Activated CD4-positive, alpha-beta T cell treated with anti-CD3 and anti-CD28 coated beads, Interleukin-2, amount 50 U/mL, for 16 hours (primary cell): Measurements from ENCODE around the gene TXNRD1.
A peak's percentile ranks its signal among the peaks of the same experiment; 100 is the strongest.
"Not testable (repeated sequence)": the region's sequence is repeated elsewhere in the genome, so short reads cannot be mapped to it uniquely, and the experiment has no call there.

Experiments used
- DNase-seq: peaks from one replicate; pipeline ENCODE4 v3.0.0-alpha.2; 2020

TXNRD1 gene

DNA sequence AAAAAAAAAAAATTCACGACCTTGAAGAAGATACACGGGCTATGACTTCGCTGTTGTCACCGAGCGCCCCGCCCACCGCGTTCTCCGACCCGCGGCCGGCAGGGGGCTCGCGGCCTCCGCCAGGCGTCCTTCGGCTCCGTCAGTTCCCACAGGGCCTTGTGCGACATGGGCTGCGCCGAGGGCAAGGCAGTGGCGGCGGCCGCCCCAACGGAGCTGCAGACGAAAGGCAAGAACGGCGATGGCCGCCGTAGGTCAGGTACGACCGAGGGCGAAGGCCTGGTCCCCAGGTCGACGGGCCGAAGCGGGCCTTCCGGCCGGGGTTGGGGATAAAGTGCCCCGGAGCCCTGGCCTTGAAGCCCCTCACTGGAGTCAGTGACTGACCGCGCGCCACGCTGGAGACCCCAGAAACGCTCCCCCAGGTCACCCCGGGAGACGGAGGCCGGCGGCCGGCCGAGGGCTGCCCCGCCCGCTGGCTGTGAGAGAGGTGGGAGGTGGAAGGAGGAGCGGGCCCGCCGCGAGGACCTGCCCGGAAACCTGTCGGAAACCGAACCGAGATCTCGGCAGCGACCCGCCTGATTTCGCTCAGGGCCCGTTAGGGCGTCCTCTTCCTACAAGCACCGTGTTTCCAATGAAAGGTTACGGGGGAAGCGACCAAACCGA lies at the start of gene TXNRD1:
Gene TXNRD1 (plus strand): TSS at position 142 of the 660 bp plus-strand sequence. CDS start 24 bp downstream, at position 166.
- DNase-seq: peak; percentile 86

DNA sequence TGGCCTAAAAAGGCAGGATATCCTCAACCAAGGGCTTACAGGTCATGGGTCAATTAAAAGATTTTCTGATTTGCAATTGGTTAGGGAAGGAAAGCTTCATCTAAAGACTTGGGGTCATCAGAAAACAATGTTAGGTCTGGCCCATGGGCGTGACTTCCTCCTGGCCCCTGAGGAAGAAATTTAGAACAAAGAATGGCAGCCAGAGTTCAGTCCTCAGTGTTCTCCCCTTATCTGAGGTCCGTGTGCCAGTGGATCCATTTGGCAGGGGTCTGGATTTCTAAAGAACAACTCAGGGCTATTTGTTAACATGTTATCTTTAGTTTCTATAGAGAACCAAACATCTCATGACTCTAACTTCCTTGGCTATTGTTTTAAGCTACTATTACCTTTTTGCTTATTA lies 49.8 kb upstream of the TXNRD1 start:
- no peak for DNase-seq

DNA sequence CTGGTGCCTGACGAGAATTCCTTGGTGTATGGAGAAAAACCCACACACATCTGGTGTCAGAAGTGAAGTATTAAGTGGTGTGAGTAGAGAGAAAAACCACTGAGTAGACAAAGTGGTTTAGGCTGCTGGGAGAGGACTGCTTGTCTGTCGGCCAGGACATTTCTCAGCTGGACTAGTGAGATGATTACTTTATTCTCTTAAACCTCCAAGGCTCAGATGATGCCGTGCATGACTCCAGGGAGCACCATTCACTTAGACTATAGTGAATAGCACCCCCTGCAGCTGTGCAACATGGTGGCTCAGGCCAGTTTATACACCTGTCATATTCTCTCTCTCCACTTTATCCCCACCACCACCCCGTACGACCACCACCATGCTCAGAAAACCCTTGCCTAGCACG lies 49.1 kb upstream of the TXNRD1 start:
- no peak for DNase-seq

DNA sequence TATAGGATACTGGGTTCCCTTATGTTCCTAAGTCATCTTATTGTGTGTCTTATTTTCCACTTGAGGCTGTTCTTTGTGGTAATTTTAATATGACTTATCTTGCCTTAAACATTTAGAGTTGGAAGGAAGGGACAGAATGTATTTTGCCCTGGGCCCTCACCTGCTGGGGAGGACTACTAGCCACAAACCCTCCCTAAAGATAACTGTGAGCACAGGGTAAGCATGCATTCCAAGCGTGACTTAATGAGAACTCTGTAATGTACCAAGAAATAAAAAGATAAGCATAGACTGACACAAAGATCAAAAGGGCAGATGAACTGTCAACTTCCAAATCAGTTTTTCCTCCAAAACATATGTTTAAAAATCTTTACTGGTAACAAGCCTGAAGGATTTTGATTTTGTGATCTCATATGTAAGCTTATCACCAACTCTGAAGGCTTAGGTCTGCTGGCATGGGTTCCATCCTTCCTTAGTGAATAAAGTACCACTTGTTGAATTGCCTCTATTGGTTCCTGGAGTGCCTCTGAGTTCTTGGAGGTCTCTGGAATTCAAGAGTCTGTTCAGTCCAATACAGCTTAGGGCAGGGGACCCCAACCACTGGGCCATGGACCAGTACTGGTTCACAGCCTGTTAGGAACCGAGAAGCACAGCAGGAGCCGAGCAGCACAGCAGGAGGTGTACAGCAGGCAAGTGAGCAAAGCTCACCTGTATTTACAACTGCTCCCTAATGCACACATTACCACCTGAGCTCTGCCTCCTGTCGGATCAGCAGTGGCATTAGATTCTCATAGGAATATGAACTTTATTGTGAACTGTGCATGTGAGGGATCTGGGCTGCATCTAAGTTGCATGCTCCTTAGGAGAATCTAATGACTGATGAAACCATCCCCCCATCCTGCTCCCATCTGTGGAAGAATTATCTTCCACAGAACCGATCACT lies 47.8 kb upstream of the TXNRD1 start:
- no peak for DNase-seq

DNA sequence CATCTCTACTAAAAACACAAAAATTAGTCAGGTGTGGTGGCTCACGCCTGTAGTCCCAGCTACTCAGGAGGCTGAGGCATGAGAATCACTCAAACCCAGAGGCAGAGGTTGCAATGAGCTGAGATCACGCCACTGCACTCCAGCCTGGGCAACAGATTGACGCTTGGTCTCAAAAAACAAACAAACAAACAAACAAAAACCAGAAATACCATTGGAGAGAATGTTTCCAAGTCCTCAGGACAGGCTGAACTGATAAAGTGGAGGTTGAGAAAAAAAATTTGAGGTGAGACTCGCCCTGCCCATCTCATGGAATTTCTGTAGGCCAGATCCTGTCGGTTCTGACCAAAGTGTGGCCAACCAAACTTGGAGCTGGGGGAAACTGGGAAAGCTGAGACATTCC lies 47.0 kb upstream of the TXNRD1 start:
- DNase-seq: no peak

DNA sequence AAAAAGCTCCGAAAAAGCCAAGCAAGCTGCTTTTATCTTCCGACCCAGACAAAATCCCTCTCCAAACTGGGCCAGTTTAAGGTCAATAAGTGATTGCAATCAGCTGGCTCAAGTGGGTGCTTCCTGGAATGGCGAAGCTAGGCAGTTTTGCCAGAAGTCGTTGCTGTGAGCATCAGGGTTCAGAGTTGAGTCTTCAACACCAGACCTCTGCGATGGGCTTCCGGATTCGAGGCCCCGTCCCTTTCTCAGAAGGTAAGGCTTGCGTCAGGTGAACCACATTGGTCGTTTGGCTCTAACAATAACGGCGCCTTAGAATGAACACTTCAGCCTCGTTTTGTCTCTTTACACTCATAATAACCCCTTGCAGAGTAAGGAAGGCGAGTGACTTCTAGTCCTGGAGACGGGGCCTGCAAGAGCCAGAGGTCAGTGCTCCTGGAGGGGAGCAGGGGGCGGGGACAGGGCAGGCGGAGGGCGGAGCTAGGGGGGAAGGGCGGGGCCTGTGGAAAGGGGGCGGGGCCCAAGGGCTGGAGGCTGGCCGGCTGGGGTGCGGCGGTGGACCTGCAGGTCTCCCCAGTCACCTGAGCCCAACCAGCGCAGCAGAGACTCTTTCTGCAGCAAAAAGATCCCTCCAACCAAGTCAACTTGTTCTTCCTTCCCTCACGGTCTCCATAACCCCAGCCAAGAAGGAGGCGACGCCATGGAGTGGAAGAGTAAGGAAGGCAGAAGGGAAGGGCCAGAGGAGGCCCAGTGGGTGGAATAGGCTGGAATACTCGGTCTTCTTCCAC lies 43.6 kb upstream of the TXNRD1 start:
- no peak for DNase-seq

DNA sequence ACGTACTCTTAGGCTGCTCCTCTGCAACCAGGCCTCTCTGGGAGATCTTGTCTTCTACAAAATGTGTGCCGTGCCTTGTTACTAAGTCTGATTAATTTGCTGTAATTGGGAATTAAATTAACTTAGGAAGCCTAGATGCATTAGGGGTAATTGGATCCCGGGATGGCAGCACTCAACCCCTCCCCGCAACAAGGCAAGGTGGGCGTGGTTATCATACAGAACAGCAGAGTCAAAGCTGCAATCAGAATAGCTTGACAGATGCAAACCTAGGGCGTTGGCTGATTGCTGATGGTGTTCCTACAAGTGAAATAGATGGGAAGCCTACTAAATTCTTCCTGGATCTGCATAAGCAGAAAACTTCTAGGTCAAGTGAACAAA lies 43.0 kb upstream of the TXNRD1 start:
- no peak for DNase-seq

DNA sequence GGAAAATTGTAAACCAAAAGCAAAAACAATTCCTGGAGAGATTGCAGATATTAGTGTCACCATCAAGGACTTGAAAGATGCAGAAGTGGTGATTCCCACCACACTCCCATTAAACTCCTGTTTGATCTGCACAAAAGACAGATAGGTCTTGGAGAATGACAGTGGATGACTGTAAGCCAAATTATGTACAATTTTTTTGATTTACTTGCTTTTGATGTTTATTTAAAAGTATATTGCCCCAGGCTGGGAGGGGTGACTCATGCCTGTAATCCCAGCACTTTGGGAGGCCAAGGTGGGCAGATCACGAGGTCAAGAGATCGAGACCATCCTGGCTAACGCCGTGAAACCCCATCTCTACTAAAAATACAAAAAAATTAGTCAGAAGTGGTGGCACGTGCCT lies 41.8 kb upstream of the TXNRD1 start:
- not testable (repeated sequence) for DNase-seq

DNA sequence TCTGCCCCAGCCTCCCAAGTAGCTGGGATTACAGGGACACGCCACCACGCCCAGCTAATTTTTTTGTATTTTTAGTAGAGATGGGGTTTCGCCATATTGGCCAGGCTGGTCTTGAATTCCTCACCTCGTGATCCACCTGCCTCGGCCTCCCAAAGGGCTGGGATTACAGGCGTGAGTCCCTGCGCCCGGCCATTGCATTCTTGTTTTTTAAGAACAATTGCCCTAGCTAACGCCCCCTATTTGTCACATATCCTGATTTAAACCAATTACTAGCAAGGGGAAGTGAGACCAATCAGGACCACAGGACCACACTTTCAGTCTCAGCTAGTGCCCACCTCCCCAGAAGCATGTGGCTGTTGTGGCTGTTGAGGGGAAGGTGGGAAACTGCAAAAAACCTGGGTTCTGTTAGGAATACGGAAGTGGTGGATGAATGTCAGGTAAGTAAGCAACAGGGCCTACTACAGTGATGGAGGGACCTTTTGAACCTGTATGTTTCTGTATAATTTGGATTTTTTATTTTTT lies 39.8 kb upstream of the TXNRD1 start:
- DNase-seq: no peak

DNA sequence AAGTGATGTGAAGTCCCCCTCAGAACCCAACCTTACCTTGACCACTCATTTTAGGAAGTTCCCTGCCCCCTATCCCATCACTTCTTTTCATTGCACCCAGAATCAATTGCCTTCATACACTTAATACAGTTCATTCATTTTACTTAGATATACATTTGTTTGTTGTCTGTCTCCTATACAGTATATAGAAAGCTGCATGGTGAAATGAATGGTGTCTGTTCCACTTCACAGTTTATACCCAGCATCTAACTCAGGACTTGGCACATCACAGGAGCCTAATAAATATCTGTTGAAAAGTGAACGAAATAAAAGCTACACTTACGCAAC lies 38.3 kb upstream of the TXNRD1 start:
- no peak for DNase-seq

DNA sequence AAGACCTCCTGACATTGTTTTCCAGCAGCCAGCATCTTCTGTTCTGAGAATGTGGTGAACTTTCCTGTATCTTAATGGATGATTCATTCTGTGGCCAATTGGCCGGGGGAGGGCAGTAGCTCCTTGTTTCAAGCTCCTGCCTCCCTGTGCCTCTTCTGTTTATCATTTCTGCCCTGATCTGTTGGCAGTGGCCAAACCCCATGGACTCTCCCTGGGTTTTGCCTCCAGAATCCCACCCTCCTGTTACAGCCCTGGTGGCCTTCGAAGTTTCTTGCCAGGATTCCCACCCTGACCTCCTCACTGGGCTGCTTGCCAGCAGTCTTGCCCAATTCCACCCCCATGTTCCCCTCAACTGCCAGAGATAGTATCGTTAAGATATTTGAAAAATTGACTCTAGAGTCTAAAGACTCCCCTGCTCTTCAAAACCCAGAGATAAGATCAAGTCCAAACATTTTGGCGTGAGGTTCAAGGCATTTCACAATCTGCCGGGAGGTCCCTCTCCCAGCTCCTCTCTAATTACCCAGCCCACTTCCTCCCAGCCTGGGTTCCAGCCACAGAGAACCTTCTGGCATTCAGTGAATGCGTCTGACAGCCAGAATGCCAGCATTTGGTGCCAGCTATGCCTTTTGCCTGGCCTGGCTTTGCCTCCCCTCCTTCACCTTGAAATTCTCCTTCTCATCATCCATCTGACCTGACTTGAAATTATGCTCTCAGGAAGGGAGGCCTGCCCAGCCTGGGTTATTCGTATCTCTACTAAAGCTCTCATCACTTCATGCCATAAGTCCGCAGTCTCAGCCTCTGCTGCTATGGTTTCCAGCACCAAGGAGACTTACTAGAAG lies 37.7 kb upstream of the TXNRD1 start:
- peak; percentile 55 for DNase-seq

DNA sequence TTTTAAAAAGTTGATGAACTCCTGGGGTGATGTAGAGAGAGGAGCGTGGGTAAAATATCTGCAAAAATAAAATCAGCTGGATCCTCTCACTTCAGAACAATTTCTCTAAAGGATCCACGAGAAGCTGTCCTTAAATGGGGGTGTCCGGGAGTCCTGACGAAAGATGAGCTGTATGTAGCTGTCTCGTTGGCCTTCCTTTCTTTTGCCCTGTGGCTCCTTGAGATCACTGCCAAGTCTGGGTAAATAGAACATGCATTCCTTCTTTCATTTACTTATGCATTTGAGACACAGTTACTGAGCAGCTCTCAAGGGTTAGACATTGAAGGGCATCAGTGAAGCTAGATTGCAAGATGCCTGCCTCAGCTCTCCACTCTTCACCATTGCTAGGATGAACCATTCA lies 35.2 kb upstream of the TXNRD1 start:
- no peak for DNase-seq

DNA sequence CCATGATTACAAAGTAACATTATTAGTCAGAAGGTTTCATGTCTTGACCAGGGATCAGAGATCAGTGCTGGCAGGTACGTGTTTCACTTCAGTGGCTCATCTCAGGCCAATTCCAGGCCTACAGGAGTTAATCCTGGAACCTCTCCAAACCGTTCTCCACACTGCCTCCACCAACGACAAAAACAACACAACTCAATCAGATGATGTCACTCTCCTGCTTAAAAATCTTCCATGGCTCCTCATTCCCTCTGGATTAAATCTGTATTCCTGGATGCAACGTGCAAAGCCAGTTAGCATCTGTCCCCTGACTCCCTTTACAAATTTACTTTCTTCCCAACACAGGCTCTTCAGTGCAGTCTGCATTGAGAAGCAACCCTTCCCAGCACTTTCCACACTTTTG lies 34.3 kb upstream of the TXNRD1 start:
- no peak for DNase-seq

DNA sequence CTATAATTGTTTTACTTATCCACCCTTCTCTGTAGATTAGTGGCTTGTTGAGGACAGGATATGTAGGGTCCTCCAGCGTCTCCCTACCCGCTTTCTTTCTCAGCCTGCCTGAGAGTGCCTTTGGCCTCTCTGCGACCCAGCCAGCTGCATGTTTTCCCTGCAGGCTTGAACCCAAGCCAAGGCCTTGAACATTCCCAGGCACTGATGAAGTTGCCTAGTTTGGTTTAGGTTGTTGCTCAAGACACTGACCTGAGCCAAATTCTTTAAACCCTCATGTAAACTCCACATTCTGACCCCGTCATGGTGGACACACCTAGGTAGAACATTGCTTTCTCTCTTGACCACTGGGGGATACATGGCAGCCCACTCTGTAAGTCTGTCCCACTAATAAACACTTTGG lies 33.4 kb upstream of the TXNRD1 start:
- DNase-seq: no peak

DNA sequence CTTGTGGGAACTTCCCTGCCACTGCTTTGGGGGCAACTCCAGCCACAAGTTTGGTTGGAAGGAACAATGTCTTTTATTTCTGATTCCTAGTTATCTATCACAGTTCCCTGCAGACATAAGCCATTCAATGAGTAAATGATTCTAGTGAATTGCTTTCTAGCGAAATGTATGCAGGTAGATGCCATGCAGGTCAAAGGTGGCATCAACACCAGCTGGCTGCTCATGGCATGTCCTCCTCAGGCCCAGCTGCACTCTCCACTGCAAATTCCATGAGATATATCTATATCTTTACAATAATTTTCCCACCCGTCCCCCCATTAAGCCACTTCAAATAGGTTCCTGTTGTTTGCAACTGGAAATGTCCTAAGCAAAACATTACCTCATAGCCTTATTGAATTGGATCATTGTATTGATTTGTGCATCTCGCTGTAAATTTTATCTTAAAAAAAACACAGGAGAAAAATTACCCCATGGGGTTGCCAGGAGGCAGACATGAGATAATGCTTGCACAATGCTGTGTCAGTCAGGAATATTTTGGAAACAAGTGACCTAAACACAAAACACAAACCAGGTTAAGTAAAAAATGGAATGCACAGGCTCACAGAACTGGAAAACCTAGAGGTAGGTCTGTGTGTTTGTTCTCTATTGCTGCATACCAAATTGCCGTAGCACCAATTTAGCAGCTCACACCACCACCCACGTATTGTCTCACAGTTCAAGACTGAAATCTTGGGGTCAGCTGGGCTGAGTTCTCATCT lies 32.8 kb upstream of the TXNRD1 start:
- no peak for DNase-seq

DNA sequence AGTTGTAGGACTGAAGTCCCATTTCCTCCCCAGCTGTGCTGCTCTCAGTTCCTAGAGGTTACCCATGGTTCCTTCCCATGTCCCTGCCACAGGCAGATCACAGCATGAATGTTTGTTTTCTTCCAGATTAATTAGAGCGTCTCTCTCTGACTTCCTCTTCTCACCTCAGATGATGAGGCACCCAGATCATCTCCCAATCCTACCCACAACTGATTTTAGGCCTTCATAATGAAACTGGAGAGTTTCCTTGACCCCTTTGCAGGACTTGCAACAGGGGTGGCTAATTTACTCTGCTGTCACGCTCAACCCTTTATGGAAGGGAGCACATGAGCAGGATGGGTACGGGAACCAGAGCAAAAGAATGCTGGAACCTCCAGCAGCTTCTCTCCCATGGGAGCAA lies 32.1 kb upstream of the TXNRD1 start:
- DNase-seq: no peak

DNA sequence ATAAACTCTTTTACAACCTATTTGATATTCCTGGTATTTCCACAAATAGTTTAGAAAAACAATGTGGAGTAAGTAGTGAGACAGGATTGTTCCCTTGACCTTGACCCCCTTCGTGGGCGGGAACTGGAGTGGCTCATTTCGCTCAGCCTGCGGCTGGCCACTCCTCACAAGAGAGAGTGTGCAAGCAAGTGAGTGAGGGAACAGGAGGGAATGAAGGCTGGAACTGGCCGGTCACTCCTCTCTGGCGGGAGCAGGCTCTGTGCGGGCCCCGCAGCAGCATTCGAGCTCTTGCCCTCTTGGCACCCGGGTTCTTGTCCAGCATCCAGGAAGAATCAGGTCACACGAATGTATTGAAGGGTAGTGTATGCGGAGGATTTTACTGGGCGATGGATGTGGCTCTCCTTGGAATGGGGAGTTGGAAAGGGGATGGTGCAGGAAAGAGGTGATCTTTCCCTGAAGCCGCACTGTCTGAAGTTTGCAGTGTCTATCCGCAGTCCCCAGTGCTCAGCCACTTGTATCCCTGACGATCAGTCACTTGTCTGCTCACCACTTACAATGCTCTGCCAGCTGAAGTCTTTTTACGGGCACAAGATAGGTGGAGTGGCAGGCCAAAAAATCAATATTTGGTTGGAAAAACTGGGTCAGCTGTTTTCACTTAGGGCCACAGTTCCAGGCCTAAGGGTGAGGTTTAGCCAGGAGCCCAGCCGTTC lies 28.0 kb upstream of the TXNRD1 start:
- no peak for DNase-seq

DNA sequence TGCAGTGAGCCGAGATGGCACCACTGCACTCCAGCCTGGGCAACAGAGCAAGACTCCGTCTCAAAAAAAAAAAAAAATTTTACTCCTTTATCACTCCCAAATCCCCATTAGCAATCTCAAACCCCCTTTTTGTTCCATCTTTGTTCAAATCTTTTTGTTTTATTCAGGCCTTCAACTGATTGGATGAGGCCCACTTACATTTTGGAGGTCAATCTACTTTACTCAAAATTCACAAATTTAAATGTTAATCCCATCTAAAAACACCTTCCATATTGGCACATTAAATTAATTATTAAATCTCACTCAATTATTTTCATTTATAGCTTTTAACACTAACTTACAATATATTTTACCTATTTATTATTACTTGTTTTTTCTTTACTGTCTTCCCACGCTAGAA lies 27.0 kb upstream of the TXNRD1 start:
- DNase-seq: no peak

DNA sequence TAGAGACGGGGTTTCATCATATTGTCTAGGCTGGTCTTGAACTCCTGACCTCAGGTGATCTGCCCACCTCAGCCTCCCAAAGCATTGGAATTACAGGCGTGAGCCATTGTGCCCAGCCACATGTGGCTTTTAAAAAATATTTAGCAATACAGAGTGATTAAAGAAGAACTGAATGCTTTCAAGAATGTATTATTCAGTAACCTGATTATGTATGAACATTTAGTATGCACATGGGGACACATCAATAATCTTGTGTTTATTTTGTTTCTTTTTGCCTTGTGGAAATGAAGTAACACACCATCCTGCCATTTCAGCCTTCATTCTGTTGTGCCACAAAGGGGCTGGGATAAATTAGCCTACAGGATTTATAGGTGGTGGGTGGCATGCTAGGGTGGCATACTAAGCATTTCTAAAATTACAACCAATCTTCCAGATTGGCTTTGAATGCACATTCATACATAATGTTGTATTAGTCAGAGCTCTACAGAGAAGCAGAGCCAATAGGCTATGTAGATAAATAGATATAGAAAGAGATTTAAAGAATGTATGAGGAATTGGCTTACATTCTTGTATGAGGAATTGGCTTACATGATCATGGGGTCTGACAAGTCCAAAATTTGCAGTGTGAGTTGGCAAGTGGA lies 25.5 kb upstream of the TXNRD1 start:
- DNase-seq: no peak

DNA sequence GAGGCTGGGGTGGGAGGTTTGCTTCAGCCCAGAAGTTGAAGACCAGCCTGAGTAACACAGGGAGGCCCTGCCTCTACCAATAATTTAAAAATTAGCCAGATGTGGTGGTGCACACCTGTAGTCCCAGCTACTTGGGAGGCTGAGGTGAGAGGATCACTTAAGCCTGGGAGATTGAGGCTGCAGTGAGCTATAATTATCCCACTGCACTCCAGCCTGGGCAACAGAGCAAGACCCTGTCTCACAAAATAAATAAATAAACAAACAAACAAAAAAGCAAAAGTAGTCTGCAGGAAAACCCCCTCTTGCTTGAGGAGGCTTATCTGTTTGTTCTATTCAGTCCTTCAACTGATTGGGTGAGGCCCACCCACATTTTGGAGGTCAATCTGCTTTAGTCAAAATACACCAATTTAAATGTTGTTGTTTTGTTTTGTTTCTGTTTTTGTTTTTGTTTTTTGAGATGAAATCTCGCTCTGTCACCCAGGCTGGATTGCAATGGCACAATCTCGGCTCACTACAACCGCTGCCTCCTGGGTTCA lies 24.9 kb upstream of the TXNRD1 start:
- no peak for DNase-seq
